NCI-H2107 (cell line): ENCODE data around the gene KCTD13.
A peak's percentile ranks its signal among the peaks of the same experiment; 100 is the strongest.
"Not testable (repeated sequence)": the region's sequence is repeated elsewhere in the genome, so short reads cannot be mapped to it uniquely, and the experiment has no call there.

ENCODE experiments used
- DNase-seq: peaks from one replicate; lab custom pipeline; 2025; lab: John Stamatoyannopoulos, UW

The KCTD13 gene, protein sequence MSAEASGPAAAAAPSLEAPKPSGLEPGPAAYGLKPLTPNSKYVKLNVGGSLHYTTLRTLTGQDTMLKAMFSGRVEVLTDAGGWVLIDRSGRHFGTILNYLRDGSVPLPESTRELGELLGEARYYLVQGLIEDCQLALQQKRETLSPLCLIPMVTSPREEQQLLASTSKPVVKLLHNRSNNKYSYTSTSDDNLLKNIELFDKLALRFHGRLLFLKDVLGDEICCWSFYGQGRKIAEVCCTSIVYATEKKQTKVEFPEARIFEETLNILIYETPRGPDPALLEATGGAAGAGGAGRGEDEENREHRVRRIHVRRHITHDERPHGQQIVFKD

GRCh38 chr16:29925781-29926710 lies at the start of gene KCTD13:
Gene KCTD13 (minus strand): TSS chr16:29926226. CDS start chr16:29926033, 193 bp downstream.
- DNase-seq, result peak; percentile 63

DNA sequence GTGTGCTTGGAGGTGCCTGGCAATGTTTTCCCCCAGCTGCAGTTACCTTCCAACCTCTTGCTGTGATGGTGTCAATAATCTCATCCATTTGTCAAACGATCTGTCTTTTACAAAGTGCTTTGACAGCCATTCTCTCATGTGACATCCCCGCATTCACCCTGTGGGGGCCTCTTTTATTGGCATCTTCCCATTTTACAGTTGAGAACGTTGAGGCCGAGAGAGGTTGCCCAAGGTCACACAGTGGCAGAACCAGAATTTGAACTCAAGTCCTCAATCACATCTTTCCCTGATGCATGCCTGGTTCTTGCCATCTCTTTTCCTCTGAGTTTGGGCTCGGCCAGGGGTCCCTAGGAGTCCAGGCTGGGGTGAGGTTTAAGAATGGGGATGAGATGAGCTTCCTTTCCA lies 49.1 kb upstream of the KCTD13 start:
- no peak for DNase-seq

- no peak for DNase-seq
These were observed 48.5 kb upstream of the KCTD13 start for GRCh38 chr16:29974291-29975133.

- DNase-seq, result peak; percentile 99
These were observed 47.6 kb upstream of the KCTD13 start, which contains the start of gene TAOK2 for GRCh38 chr16:29973384-29974246. Gene TAOK2 (plus strand): TSS chr16:29973868. CDS start chr16:29977773, 3,905 bp downstream.

DNA sequence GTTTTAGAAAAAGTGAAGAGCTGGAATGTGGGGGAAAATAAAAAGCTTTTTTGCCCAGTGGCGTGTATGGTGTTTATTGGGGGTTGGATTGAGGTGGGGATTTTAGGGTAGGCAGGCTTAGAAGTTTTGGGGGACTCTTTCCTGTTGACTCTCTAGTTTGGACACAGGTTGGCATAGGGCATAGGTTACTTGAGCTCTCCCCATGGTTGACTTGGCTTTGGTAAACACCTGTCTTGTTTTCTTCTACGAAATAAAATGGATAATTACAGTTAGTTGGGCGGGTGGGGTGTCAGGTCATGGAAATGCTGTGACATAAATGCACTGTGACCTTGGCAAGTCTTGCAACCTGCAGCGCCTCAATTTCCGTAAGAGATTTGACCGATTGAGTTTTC lies 47.0 kb upstream of the KCTD13 start:
- DNase-seq, result no peak

- no peak for DNase-seq
These were observed 46.5 kb upstream of the KCTD13 start for GRCh38 chr16:29972500-29972899.

DNA sequence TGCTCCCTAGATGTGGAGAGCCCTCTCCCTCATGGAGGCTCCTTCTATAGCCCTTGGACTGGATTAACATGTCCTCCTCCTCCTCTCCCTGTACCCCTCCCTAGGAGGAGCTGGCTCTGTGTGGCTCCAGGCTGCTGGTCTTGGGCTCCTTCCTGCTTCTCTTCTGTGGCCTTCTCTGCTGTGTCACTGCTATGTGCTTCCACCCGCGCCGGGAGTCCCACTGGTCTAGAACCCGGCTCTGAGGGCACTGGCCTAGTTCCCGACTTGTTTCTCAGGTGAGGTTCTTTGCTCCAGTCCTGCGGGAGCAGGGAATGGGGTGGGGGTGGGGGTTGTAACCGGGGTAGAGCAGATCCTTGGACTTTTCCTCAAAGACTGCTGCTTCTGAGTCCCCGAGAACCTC lies 45.3 kb upstream of the KCTD13 start:
- no peak for DNase-seq

GRCh38 chr16:29968205-29968604 lies 42.2 kb upstream of the KCTD13 start:
- no peak for DNase-seq

DNA sequence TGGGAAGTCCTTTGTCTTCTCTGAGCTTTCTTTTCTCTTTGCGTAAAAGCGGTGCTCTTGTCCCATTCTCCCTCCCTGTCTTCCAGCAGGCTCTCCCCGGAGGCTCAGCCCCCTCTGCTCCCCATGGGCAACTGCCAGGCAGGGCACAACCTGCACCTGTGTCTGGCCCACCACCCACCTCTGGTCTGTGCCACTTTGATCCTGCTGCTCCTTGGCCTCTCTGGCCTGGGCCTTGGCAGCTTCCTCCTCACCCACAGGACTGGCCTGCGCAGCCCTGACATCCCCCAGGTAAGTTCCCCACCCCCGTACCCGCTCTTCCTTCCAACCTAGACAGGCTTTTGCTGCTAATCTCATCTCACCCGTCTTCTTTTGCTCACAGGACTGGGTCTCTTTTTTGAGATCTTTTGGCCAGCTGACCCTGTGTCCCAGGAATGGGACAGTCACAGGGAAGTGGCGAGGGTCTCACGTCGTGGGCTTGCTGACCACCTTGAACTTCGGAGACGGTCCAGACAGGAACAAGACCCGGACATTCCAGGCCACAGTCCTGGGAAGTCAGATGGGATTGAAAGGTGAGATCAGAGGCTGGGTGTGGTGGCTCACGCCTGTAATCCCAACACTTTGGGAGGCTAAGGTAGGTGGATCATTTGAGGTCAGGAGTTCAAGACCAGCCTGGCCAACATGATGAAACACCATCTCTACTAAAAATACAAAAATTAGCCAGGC lies 37.2 kb upstream of the KCTD13 start:
- DNase-seq, result no peak

- DNase-seq, result no peak
These were observed 36.4 kb upstream of the KCTD13 start for GRCh38 chr16:29962344-29962994.

DNA sequence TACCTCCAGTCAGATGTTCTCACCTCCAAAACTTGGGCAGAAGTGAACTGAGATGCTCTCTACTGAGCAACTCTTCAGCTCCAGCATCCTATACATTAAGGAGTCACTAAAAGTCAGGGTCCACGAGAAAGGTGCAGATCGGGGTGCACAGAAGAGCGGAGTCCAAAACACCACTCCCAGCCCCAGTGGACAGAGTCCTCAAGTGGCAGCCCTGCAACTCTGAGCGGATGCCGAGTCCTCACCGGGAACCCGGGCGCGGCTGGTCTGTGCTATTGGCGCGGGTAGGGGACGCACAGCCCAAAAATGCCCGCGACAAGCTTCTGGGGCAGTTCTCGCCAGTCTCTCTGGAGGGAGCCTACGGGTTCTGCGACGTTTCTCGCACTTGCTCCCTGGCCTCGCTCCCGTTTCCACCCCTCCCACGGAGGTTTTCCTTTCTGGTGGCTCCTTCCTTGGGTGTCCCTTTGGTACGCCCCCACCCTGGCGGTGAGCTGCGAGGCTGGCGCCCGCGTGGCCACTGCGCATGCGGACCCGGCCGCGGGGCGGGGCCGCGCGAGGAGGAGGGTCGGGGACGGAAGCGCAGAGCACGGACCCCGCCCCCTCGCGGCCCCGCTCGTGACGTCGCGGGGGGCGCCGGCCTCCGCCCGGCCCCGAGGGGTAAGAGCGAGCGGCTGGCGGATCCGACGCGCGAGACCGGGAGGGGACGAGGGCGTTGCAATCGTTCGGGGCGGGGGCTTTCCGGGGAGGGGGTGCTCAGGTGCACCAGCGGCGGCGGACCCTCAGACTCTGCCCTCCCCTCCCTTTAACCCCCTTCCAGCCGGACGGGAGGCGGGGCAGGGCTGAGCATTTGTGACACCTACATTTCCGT lies 35.7 kb upstream of the KCTD13 start, which contains the start of gene TMEM219:
Gene TMEM219 (plus strand): TSS at position 601 of the 865 bp plus-strand sequence. CDS start 1,065 bp downstream, outside the sequence.
- peak; percentile 59 for DNase-seq

DNA sequence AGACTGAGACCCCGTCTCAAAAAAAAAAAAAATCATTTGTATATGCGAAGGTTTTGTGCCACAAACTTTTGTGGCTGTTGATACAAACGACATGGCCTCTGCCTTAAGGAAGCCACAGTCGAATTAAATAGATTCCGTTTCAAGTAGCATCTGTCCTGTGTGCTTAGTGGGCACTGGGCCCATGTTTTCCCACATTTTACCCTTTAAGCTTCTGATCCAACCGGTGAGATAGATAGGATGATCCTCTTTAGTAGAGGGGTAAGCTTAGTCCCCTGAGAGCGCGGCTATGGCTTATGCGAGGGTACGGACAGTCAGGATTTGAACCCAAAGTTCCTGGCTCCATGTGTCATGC lies 35.1 kb upstream of the KCTD13 start:
- DNase-seq, result no peak

- not testable (repeated sequence) for DNase-seq
These were observed 33.8 kb upstream of the KCTD13 start for GRCh38 chr16:29959821-29960220.

DNA sequence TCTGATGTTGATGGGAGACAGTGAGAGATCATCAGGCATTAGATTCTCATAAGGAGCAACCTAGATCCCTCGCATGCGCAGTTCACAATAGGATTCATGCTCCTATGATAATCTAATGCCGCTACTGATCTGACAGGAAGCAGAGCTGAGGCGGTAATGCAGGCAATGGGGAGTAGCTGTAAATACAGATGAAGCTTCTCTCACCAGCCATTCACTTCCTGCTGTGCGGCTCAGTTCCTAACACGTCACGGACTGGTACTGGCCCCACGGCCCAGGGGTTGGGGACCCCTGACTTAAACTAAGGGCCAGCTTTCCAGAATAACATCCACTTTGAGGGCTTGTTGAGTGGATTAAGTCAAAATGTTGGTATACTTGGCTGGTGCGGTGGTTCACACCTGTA lies 33.3 kb upstream of the KCTD13 start:
- no peak for DNase-seq

GRCh38 chr16:29958756-29959155 lies 32.7 kb upstream of the KCTD13 start:
- DNase-seq, result no peak

DNA sequence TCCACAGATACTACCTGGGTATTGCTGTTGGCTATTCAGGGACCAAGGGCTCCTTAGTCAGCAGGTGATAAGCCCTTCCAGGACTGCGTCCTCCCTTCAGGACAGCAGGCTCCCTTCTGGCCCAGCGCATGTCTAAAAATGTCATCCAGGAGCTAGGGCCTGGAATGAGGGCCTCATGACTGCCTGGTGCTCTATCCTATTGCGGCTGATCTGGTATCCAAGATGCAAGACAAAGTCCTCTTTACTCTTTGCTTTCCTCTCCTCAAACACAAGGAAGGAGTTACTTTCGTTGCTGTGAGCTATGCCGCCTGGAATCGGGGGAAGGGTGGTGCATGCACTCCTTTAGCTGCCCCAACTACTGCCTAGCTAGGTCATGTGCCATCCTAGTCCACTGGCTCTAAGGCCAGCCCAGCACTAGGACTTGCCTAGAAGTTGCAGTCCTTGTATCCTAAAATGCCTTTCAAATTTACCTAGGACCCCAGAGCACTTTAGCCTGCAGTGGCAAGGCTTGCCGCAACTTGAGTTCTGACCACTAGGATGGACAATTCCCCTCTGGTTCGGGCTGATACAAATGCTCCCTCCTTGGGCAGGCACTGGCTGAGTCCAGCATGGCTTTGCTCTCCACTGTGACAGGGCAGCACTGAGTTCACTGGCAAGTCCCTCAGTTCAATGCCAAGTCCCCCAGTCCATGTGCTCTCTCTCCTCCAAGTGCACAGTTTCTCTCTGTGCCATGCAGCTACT lies 25.8 kb upstream of the KCTD13 start:
- no peak for DNase-seq

- no peak for DNase-seq
These were observed 24.9 kb upstream of the KCTD13 start for GRCh38 chr16:29950806-29951461.

DNA sequence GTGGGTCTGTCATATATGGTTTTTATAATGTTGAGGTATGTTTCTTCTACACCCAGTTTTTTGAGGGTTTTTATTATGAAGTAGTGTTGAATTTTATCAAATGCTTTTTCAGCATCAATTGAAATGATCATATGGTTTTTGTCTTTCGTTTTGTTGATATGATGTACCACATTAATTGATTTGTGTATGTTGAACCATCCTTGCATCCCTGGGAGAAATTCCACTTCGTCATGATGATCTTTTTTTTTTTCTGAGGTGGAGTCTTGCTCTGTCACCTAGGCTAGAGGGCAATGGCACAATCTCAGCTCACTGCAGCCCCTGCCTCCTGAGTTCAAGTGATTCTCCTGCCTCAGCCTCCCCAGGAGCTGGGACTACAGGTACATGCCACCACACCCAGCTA lies 21.9 kb upstream of the KCTD13 start:
- no peak for DNase-seq
